H1 (cell line): ENCODE results near the gene RGS3. TPM values are rescaled to one million over a fixed set of nuclear protein-coding genes. Genes with fewer than 3 reads are reported as not detected.

ENCODE experiments used
- CTCF ChIA-PET: fragments of 300-600 bp; sonication (Branson Sonifier 250); formaldehyde crosslinking; loops from one replicate; lab custom pipeline; 2021; ENCODE audit not compliant: partially characterized antibody; lab: Charles Lee
- POLR2A ChIA-PET: fragments of 300-600 bp; sonication (Branson Sonifier 250); formaldehyde crosslinking; loops from one replicate; lab custom pipeline; 2021; ENCODE audit warnings: inconsistent platforms; ENCODE audit not compliant: partially characterized antibody; lab: Charles Lee
- DNase-seq, 2 experiments: peaks; one replicate each; pipeline versions ENCODE4 v3.0.0 to v3.0.0-alpha.2; 2010 to 2022; ENCODE audit warnings: low spot score in 2 of 2, low read depth in 1 of 2, mixed read lengths in 1 of 2
- FAIRE-seq: peaks from 2 replicates; lab custom pipeline; 2011; peaks lifted over from hg19 to GRCh38; lab: Jason Lieb, UNC
- H2AFZ ChIP-seq: 2 replicates; pipeline ENCODE4 v1.8.1; 2012; ENCODE audit warnings: low read length, inconsistent platforms
- H2AK5ac ChIP-seq: 2 replicates; pipeline ENCODE4 v1.6.1; 2013; ENCODE audit warnings: low read depth, low read length
- H2BK120ac ChIP-seq: replicated peaks from 2 replicates; pipeline ENCODE3; 2013; ENCODE audit warnings: low read depth, low read length, inconsistent platforms
- H2BK12ac ChIP-seq: 2 replicates; pipeline ENCODE4 v1.6.1; 2013; ENCODE audit warnings: low read depth, low read length
- H2BK15ac ChIP-seq: 2 replicates; pipeline ENCODE4 v1.6.1; 2013; ENCODE audit warnings: low read length
- H2BK20ac ChIP-seq: 2 replicates; pipeline ENCODE4 v1.6.1; 2013; ENCODE audit warnings: low read length
- H2BK5ac ChIP-seq: 2 replicates; pipeline ENCODE4 v1.6.1; 2013; ENCODE audit warnings: low read depth, low read length
- H3K14ac ChIP-seq: 2 replicates; pipeline ENCODE4 v1.6.1; 2013; ENCODE audit warnings: inconsistent platforms; ENCODE audit not compliant: insufficient read length
- H3K18ac ChIP-seq: 2 replicates; pipeline ENCODE4 v1.6.1; 2013; ENCODE audit warnings: low read length; ENCODE audit errors: extremely low read depth
- H3K23ac ChIP-seq: 2 replicates; pipeline ENCODE4 v1.6.1; 2013; ENCODE audit warnings: inconsistent platforms; ENCODE audit not compliant: insufficient read length
- H3K23me2 ChIP-seq: 2 replicates; pipeline ENCODE4 v1.6.1; 2013; ENCODE audit warnings: low read depth, low read length
- H3K27ac ChIP-seq: 2 replicates; pipeline ENCODE4 v1.6.1; 2011; ENCODE audit warnings: low read depth, low read length, inconsistent platforms
- H3K27me3 ChIP-seq, 4 experiments: replicated peaks in 1 of 4; 1 replicate in 1 of 4; 2 replicates in 3 of 4; pipeline versions ENCODE4 v1.6.1 to v1.8.1; 2011 to 2013; ENCODE audit warnings: low read length in 3 of 4, mild to moderate bottlenecking in 3 of 4, inconsistent platforms in 2 of 4, mixed read lengths in 2 of 4, moderate library complexity in 1 of 4; ENCODE audit not compliant: control insufficient read depth in 3 of 4, insufficient read depth in 3 of 4; ENCODE audit errors: extremely low read depth in 1 of 4
- H3K36me3 ChIP-seq, 4 experiments: 2 replicates each; pipeline versions ENCODE4 v1.6.1 to v1.8.1; 2011 to 2013; ENCODE audit warnings: mild to moderate bottlenecking in 4 of 4, low read length in 3 of 4, moderate library complexity in 2 of 4, control low read depth in 1 of 4, inconsistent platforms in 1 of 4; ENCODE audit not compliant: insufficient read depth in 4 of 4, control insufficient read depth in 2 of 4
- H3K4ac ChIP-seq: replicated peaks from 2 replicates; pipeline ENCODE3; 2013; ENCODE audit warnings: low read length, low read depth, mixed read lengths, inconsistent platforms; ENCODE audit not compliant: insufficient read length
- H3K4me1 ChIP-seq, 4 experiments: replicated peaks in 1 of 4; 1 replicate in 1 of 4; 2 replicates in 3 of 4; pipeline versions ENCODE4 v1.6.1 to v1.8.1; 2011 to 2013; ENCODE audit warnings: low read length in 3 of 4, inconsistent platforms in 2 of 4, mixed read lengths in 1 of 4; ENCODE audit not compliant: insufficient read depth in 4 of 4, control insufficient read depth in 3 of 4
- H3K4me2 ChIP-seq, 2 experiments: 2 replicates each; pipeline versions ENCODE4 v1.6.1 to v1.8.1; 2011 to 2013; ENCODE audit warnings: low read depth in 2 of 2, low read length in 2 of 2, control low read depth in 1 of 2, inconsistent platforms in 1 of 2, mild to moderate bottlenecking in 1 of 2; ENCODE audit not compliant: insufficient read depth in 1 of 2
- H3K4me3 ChIP-seq, 4 experiments: fragments of 200-600, 300-600 bp in 1 of 4; sonication (generic), shearing (Covaris generic), sonication (Bioruptor Twin) in 1 of 4; 2 replicates each; pipeline versions ENCODE4 v1.5.1 to v1.8.1; 2011 to 2016; ENCODE audit warnings: low read length in 4 of 4, low read depth in 3 of 4, control low read depth in 2 of 4, inconsistent platforms in 2 of 4, mild to moderate bottlenecking in 2 of 4, mixed read lengths in 1 of 4, moderate library complexity in 1 of 4; ENCODE audit not compliant: insufficient read depth in 2 of 4; ENCODE audit errors: extremely low read depth in 1 of 4
- H3K56ac ChIP-seq: replicated peaks from 2 replicates; pipeline ENCODE3; 2013; ENCODE audit warnings: low read depth, mild to moderate bottlenecking, mixed read lengths, low read length, inconsistent platforms; ENCODE audit not compliant: insufficient read length
- H3K79me1 ChIP-seq: 2 replicates; pipeline ENCODE4 v1.6.1; 2013; ENCODE audit warnings: low read depth, low read length, control low read depth
- H3K79me2 ChIP-seq, 2 experiments: 2 replicates each; pipeline versions ENCODE4 v1.6.1 to v1.8.1; 2012 to 2013; ENCODE audit warnings: low read length in 2 of 2, mild to moderate bottlenecking in 2 of 2, inconsistent platforms in 1 of 2; ENCODE audit not compliant: insufficient read depth in 2 of 2, control insufficient read depth in 1 of 2
- H3K9ac ChIP-seq, 4 experiments: replicated peaks in 1 of 4; 1 replicate in 1 of 4; 2 replicates in 3 of 4; pipeline versions ENCODE4 v1.6.1 to v1.8.1; 2011 to 2013; ENCODE audit warnings: low read depth in 3 of 4, low read length in 3 of 4, control low read depth in 2 of 4, mild to moderate bottlenecking in 2 of 4, moderate library complexity in 2 of 4, inconsistent platforms in 1 of 4; ENCODE audit errors: extremely low read depth in 1 of 4
- H3K9me3 ChIP-seq, 2 experiments: 2 replicates each; pipeline versions ENCODE4 v1.6.1 to v1.8.1; 2012 to 2013; ENCODE audit warnings: mild to moderate bottlenecking in 2 of 2, moderate library complexity in 2 of 2, control low read depth in 1 of 2, inconsistent platforms in 1 of 2, low read depth in 1 of 2, low read length in 1 of 2, mixed read lengths in 1 of 2; ENCODE audit not compliant: insufficient read depth in 2 of 2
- H4K20me1 ChIP-seq, 2 experiments: replicated peaks in 1 of 2; 2 replicates each; pipeline versions ENCODE3 to v1.8.1; 2011 to 2013; ENCODE audit warnings: inconsistent platforms in 2 of 2, low read length in 2 of 2, mild to moderate bottlenecking in 1 of 2; ENCODE audit not compliant: insufficient read depth in 2 of 2, control insufficient read depth in 1 of 2
- H4K5ac ChIP-seq: 2 replicates; pipeline ENCODE4 v1.6.1; 2013; ENCODE audit warnings: low read length, low read depth, mixed read lengths, inconsistent platforms; ENCODE audit not compliant: insufficient read length
- H4K8ac ChIP-seq: 2 replicates; pipeline ENCODE4 v1.8.0; 2013; ENCODE audit warnings: mild to moderate bottlenecking, moderate library complexity, low read length, inconsistent platforms; ENCODE audit not compliant: insufficient read depth; ENCODE audit errors: extremely low read depth
- H4K91ac ChIP-seq: replicated peaks from 2 replicates; pipeline ENCODE3; 2013; ENCODE audit warnings: low read length, mixed read lengths, inconsistent platforms; ENCODE audit not compliant: insufficient read length
- ATF3 ChIP-seq: IDR thresholded peaks from 2 replicates; pipeline ENCODE4 v1.6.1; 2011; ENCODE audit warnings: low read depth, mild to moderate bottlenecking, low read length; ENCODE audit not compliant: insufficient read depth
- BCL11A ChIP-seq, 2 experiments: IDR thresholded peaks; one replicate each; pipeline ENCODE4 v1.6.1; 2011; ENCODE audit warnings: low read depth in 2 of 2, low read length in 2 of 2, mild to moderate bottlenecking in 2 of 2
- POU5F1 ChIP-seq: IDR thresholded peaks from 2 replicates; pipeline ENCODE4 v1.6.1; 2011; ENCODE audit warnings: low read depth, mild to moderate bottlenecking, low read length, moderate library complexity
- RXRA ChIP-seq: IDR thresholded peaks from 2 replicates; pipeline ENCODE4 v1.6.1; 2011; ENCODE audit warnings: low read depth, mild to moderate bottlenecking, low read length, moderate library complexity; ENCODE audit not compliant: insufficient read depth
- WGBS, 2 experiments: shearing (Covaris generic) in 1 of 2; methylation state at CpG; one replicate each; pipeline versions ENCODE4 v1.1.6 to v1.1.7; 2013 to 2015; ENCODE audit warnings: low lambda C conversion rate in 2 of 2, mixed read lengths in 2 of 2, inconsistent platforms in 1 of 2, low coverage in 1 of 2, missing lambda C conversion rate in 1 of 2; ENCODE audit not compliant: insufficient replicate concordance in 2 of 2, insufficient coverage in 1 of 2, insufficient read length in 1 of 2; ENCODE audit errors: extremely low coverage in 1 of 2, missing lambda C conversion rate in 1 of 2; 5-methylcytosine and 5-hydroxymethylcytosine counted together
- polyA plus RNA-seq, 7 experiments: library from polyadenylated mRNA; depleted of rRNA in 3 of 7; stranded (reverse) in 5 of 7; unstranded in 2 of 7; fragments of >200 nt in 5 of 7; fragments of 200-250 nt in 2 of 7; gene quantifications; 1 replicate in 5 of 7; 2 replicates in 1 of 7; 4 replicates in 1 of 7; pipeline versions ENCODE4 v1.2.1 to v1.2.3, GENCODE V29; 2011 to 2013; ENCODE audit warnings: missing spikeins in 2 of 7, mixed read lengths in 2 of 7
- total RNA-seq: library from RNA; stranded (reverse); fragmentation: NEBNext Ultra II Directional; extraction: Animal tissue kit (Norgen Biotek cat#: 25700); gene quantifications from 2 replicates; pipeline ENCODE4 v1.2.1, GENCODE V29; 2021

Gene RGS3
- total and polyA plus RNA-seq, 2 of the 8 experiments (the other 6 are each of a cell fraction or from before 2014, with no cell fraction given): 12.6 to 18.2 TPM

- Histone ChIP-seq H4K8ac (no peak overlapping the region), H3K9ac (no peak overlapping the region), H2BK120ac (no peak overlapping the region), H2AFZ (no peak overlapping the region), H2AK5ac (no peak overlapping the region), H3K23ac (no peak overlapping the region), H2BK20ac (no peak overlapping the region), H3K14ac (no peak overlapping the region), H4K5ac (no peak overlapping the region), H3K4me1 (peaks cover 0 to 2% (median 0%) of the 10 kb centered on the region in 4 experiments; a peak in 1 of 7 replicates), H3K18ac (no peak overlapping the region), H3K23me2 (no peaks in the 10 kb centered on the region), H2BK12ac (no peak overlapping the region), H3K27ac (no peak overlapping the region), H3K9me3 (no peaks in the 10 kb centered on the region), H3K4me3 (no peak overlapping the region), H3K36me3 (no peaks in the 10 kb centered on the region), H3K79me1 (no peaks in the 10 kb centered on the region), H2BK15ac (no peak overlapping the region), H4K91ac (no peak overlapping the region), H3K4ac (no peak overlapping the region), H3K27me3 (no peaks in the 10 kb centered on the region), H2BK5ac (no peak overlapping the region), H3K56ac (no peak overlapping the region), H3K4me2 (no peak overlapping the region), H3K79me2 (no peaks in the 10 kb centered on the region), H4K20me1 (no peaks in the 10 kb centered on the region)
- POLR2A ChIA-PET: interaction anchor here (0.9 to 1.7 kb wide), 3 partner anchors 9 to 38 kb away, joined by 3 to 4 read pairs (median 3); no protein-coding TSS in a partner anchor
- WGBS, 2 experiments: 82% methylated on average over 4 of the region's 4 CpGs; no CpG with 5 or more reads in 1 of the 2 experiments
- DNase-seq (no peak), FAIRE-seq (no peak)
- CTCF ChIA-PET: interaction anchor here (0.5 to 4.2 kb wide), 4 partner anchors 9 to 624 kb away, joined by 3 to 29 read pairs (median 4); no protein-coding TSS in a partner anchor
- TF ChIP-seq RXRA (no peak), POU5F1 (no peak), BCL11A (IDR thresholded peaks at IDR 0.05; ENCODE audit: low read depth in 2 of 2, low read length in 2 of 2) (no peak), ATF3 (no peak)
These were observed 63.3 kb downstream of the RGS3 start for GRCh38 chr9:113526841-113527240.
